T47D (cell line): ENCODE results near the gene ADAMTS2.

Experiments used
- DNase-seq, 2 experiments: peaks; one replicate each; pipeline versions ENCODE4 v3.0.0 to v3.0.0-alpha.2; 2011 to 2012; ENCODE audit warnings: low read depth in 1 of 2, low spot score in 1 of 2
- JUND ChIP-seq: IDR thresholded peaks from 2 replicates; pipeline ENCODE4 v1.6.1; 2012; ENCODE audit warnings: low read depth
- in situ Hi-C: cut with HindIII; loops from 2 replicates; pipeline ENCODE4 v1.10.0; 2016; ENCODE audit warnings: low sequenced_read_pairs, low pct_unique_long_range_greater_than_20kb

ADAMTS2 gene

DNA sequence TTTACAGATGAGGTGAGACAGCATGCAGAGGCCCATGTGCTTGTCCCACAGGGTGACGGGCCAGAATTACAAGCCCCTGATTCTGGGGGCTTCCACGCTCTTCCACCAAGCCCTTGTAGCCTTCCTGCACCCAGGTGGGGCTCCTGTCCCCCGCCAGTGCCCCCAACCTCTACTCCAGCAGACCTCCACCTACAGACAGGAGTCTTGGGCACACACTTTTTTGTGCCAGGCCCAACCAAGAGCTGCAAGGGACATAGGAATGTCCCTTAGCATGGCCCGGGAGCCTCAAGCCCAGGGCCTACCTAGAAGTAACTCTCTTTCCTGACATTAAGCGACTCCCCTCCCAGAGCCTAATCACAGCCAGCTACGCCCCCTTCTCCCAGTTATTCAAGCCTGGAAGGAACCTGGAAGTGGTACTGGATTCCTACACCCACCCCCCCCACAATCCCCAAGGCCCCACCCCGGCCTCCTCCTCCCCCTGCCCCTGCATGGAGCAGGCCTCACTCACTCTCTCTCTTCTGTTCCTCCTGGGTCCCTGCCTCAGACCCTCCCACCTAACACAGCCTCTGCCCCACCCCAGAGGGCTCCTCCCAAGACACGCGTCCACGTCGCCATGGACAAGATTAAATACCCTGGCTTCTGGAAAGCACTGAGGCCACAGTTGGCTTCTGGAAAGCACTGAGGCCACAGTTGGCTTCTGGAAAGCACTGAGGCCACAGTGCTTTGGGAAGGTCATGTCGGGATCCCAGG is 30.5 kb downstream of the ADAMTS2 start:
- DNase-seq: no peak
- TF ChIP-seq JUND: no peak
- in situ Hi-C loops: no loop called here

DNA sequence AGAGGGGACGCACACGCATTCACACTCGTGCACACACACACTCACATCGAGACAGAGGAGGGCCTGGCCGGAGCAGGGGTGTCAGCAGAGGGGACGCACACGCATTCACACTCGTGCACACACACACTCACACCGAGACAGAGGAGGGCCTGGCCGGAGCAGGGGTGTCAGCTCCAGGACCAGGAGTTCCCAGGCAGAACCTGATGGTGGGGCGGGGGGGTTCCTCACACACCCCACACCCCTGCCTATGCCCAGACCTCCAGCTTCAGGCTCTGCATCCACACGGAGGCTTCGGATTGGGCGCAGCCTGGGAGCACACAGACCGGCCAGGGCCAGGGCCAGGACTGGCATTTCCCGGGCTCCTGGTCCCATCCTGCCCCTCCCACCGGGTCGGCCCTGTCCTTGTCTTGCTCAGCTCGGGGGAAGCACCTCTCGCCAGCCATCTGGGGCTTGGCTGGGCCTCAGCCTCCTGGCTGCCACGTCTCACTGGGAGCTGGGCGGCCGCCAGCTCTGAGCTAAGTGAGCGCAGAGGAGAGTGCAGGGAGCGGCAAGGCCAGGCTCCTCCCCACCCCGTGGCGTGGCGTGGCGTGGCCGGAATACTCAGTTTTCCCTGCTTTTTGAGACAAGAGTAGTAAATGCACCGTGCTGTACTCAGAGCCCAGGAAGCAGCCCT is 31.3 kb downstream of the ADAMTS2 start:
- DNase-seq: no peak
- in situ Hi-C loops: no loop called here
- no peak for TF ChIP-seq JUND

DNA sequence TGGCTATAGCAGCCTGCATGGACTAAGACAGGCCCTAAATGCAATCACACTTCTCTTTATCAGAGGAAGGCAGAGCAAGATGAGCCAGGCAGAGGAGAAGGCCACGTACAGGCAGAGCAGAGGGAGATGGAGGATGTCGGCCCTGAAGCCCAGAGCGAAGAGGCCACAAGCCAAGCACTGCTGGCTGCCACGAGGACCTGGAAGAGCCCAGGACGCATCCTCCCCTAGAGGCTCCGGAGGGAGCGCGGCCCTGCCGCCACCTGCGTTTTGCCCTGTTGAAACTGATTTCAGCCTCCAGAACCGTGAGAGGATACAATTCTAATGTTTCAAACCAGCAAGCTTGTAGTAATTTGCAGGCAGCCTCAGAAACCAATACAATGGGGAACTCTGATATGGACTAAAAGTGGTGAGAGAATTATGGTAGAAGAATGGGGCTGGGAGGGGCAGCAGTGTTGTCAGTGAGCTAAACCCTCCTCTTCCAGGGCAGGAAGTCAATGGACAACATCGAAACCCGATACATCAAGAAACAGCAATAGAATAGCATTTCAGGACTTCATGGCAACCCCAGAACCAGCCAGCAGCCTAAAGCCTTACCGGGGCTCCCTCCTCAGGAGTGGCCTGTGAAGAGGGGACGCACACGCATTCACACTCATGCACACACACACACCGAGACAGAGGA is 32.6 kb downstream of the ADAMTS2 start:
- DNase-seq: no peak
- TF ChIP-seq JUND: no peak
- in situ Hi-C loops: no loop called here

DNA sequence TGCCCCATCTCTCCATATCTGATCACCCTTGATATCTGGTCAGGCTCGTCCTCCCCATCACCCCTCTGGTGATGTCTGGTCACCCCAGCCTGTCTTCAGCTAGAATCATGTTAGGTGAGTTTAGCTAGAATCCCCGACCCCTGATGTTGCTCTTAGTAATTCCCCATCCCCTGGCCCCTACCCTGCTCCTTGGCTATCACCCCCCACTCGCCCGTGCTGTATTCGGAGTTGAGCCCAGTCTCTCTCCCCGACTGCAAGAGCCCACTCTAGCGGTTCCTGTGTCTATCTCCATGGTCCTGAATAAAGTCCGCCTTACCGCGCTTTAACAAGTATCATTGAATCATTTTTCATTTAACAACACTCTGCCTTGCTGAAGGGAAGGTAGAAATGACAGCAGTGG is 33.7 kb downstream of the ADAMTS2 start:
- no peak for TF ChIP-seq JUND
- DNase-seq: no peak
- in situ Hi-C loops: no loop called here

DNA sequence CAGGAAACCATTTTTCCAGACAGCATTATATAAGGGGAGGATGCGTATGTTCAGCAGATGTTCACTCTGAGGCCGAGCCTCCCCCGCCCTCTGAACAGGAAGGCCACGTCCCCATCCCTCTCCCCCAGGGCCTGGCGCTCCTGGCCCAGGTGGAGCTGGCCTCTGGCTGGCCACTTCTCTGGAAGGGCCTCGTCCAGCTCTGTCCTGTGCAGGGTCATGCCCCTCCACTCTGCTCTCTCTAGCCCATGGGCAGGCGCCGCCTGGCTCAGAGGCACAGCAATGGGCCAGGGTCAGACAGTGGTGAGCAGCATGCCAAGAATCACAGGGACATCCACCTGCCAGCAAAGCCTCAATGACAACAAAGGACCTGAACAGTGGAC is 34.2 kb downstream of the ADAMTS2 start:
- no peak for DNase-seq
- TF ChIP-seq JUND: no peak
- in situ Hi-C loops: no loop called here

DNA sequence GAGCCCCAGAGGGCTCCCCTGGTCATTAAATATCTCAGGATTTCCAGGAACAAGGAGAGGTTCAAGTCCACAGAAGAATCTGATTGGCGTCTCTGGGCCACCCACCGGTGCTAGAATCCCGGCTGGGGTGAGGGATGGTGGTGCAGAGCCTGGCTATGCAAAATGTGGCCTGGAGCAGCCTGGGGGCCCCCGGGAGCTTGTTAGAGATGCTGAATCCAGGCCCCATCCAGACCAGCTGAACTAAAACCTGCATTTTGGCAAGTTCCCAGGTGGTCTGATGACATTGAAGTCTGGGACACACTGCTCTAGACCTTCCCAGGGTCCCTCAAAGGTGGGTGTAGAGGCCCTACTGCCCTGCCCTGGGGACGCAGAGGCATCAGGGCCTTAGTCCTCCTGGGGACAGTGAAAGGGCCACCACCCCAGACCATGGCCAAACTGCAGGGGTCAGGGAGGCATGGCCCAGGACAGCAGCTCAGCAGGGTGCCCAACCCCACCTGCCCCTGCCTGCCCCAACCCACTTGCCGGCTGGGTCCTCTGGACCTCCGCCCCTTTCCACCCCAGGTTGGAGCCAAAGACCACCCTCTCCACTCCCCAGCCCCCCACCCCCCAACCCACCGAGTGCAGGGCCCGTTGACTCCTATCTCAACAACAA is 34.7 kb downstream of the ADAMTS2 start:
- no peak for DNase-seq
- TF ChIP-seq JUND: no peak
- in situ Hi-C loops: no loop called here

DNA sequence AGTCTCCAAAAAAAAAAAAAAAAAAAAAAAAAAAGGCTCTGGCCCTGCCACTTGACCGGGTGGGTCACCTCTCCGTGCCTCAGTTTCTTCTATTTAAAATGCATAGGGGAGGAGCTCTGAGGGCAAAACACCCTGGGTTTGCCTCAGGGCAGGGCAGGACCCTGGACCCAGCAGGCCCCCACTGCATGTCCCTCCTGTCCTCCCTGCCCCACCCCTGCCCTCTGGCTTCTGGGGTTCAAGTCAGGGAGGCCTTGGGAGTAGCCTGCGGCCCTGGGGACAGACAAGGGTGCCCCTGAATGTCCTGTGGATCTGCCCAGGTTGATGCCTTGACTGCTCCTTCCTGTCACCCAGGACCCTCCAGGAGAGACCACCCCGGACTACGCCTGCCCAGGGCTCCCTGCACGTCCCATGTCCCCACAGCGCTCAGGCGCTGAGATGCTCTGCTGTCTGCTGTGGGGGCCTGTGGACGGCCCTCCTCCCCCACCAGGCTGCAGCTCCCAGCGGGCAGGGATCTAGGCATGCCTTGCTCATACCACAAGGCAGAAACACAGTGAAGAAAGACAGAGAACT is 35.4 kb downstream of the ADAMTS2 start:
- in situ Hi-C loops: no loop called here
- DNase-seq: no peak
- no peak for TF ChIP-seq JUND

DNA sequence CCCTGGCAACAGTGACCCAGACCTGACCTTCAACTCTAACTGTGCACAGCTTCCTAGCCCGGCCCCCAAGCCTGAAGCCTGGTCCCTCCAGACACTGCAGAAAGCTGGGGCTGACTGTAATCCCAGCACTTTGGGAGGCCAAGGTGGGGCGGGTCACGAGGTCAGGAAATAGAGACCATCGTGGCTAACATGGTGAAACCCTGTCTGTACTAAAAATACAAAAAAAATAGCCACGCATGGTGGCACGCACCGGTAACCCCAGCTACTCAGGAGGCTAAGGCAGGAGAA is 35.9 kb downstream of the ADAMTS2 start:
- no peak for TF ChIP-seq JUND
- DNase-seq: no peak
- in situ Hi-C loops: no loop called here

DNA sequence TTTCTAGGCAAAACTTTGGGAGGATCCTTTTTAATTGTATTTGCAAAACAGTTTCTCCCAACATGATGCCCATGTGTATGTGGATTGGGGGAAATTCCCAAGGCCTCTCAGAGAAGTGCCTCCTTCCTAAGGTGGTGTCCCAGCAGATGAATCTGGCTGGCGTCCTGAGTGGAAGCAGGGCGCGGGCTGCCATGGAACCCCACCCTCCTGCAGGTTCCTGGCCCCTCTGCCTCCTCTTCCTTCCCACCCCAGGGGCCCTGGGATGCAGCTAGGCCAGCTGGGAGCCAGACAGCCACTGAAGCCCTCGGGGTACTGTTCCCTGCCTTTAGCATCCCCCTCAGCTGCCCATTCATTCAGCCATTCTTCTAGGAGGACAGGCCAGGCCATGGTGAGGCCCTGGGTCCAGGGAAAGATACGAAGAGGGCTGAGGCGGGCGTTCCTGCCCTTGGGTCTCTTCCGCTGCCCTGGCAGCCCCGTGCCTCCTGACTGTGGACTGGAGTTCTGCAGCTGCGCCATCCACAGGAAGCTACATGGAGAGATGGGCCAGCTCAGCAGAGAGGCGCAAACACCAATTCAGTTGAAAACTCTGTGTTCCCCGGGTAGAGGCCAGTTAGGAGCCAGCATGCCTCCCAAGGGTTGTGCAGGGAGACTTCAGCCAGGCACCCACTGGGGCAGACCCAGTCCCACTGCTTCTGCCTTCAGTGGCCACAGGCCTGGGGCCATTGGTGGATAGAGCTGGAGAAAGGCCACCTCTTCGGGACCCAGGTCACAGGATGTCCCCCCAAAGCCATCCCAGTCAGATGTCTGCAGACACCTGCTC is 36.5 kb downstream of the ADAMTS2 start:
- in situ Hi-C loops: no loop called here
- DNase-seq: no peak
- no peak for TF ChIP-seq JUND

DNA sequence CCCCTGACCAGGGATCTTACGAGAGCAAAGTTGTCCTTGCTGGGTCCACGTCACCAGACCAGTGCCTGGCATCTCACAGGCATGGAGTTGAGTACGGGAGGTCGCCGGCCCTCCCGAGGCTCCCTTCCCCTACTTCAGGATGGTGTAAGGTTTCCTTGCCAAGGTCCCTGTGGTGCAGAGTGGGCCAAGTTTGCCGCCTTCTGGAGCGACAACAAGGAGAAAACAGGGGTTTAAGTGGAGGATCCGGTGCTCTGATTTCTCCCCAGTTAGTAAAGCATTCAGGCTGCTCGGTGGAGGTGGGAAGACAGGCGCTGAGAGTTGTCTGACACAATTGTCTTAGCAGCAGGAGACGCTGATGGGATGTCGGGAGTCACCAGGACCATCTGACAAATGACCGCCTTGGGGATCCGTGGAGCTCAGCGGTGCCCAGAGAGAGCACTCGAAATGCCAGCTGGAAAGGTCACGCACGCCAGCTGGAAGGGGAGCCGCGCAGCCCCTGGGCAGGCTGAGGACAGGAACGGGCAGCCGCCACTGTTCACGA is 37.3 kb downstream of the ADAMTS2 start:
- in situ Hi-C loops: no loop called here
- DNase-seq: no peak
- no peak for TF ChIP-seq JUND

DNA sequence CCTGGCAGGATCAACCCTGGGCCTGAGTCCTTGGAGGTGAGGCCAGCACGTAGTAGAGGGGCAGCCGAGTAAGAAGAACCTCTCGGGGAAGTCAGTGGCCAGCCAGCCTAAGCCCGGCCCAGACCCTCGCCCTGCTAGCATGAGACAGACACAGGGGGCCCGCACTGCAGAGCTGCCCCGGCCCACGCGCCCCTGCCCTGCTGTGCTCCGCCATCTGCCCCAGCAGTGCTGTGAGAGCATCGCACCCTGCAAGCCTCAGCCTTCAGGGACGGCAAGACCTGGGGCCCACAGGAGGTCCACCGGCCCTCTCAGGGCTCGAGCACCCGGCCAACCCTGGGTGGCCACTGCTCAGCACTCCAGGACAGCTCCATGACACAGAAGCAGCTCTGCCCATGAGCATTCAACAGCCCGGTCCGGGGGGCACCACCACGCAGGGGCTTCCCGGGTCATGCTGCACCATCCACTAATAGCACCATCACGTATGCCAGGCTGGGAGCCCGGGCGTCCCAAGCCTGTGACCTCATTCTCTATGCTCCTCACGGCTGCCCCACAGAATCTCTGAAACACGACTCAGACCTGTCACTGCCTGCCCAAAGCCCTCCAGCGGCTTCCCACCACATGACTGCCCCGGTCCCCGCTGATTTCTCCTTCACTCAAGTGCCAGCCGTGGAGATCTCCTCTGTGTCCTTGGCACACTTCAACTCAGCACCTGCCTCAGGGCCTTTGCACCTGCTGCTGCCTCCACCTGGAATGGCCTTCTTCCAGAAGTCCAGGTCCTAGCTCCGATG is 38.1 kb downstream of the ADAMTS2 start:
- DNase-seq: no peak
- in situ Hi-C loops: no loop called here

More for the DNA sequence above, 38.1 kb downstream of the ADAMTS2 start:
- no peak for TF ChIP-seq JUND
